B cell (primary cell): Measurements from ENCODE around the gene SLC2A4. TPM values are rescaled to one million over a fixed set of nuclear protein-coding genes. Genes with fewer than 3 reads are reported as not detected.

Experiments used
- polyA plus RNA-seq: library from polyadenylated mRNA; depleted of rRNA; stranded (reverse); fragments of >200 nt; gene quantifications from 2 replicates; pipeline ENCODE4 v1.2.3, GENCODE V29; 2012
- small RNA-seq: library from RNA; depleted of rRNA; stranded (forward); fragments of <200 nt; gene quantifications from one replicate; pipeline ENCODE3, GENCODE V24; 2012; ENCODE audit warnings: low replicate concordance, low read depth; ENCODE audit not compliant: insufficient read length
- total RNA-seq, 2 donors: library from RNA; stranded (reverse); fragments of 120-200 nt in 1 of 2; gene quantifications; 1 replicate in 1 of 2; 2 replicates in 1 of 2; pipeline versions ENCODE4 v1.2.3 to v1.2.4, GENCODE V29; 2013 to 2022

Gene SLC2A4
- total and polyA plus RNA-seq, 2 donors (not counting 1 experiment from before 2014, with no cell fraction given), result not detected

Small RNA genes within 50 kb of the gene (small RNA-seq; reads per million reads assigned to genes)
- gene AC026954.2, result not detected
- not detected for gene RF00019

Other genes starting within 250 kb of the SLC2A4 start
Only the 30 nearest of the 33 such genes appear.
- 0.24 TPM in 1 of 2 replicates, not detected in the other for gene CLEC10A, start 201.5 kb upstream of the SLC2A4 start, total RNA-seq
- 0.15 and 0.99 TPM in 2 replicates for gene CLEC10A, start 201.5 kb upstream of the SLC2A4 start, polyA plus RNA-seq
- gene ASGR2, start 166.9 kb upstream of the SLC2A4 start, total RNA-seq, result not detected in 2 replicates
- gene ASGR2, start 166.9 kb upstream of the SLC2A4 start, polyA plus RNA-seq, result 0.30 and 1.00 TPM in 2 replicates
- 0.32 TPM in 1 of 2 replicates, not detected in the other for gene ASGR1, start 102.3 kb upstream of the SLC2A4 start, total RNA-seq
- gene ASGR1, start 102.3 kb upstream of the SLC2A4 start, polyA plus RNA-seq, result 0.43 and 0.46 TPM in 2 replicates
- gene DLG4, start 61.9 kb upstream of the SLC2A4 start, total RNA-seq, result 12.0 and 12.5 TPM in 2 replicates
- gene DLG4, start 61.9 kb upstream of the SLC2A4 start, polyA plus RNA-seq, result 2.0 and 2.5 TPM in 2 replicates
- 640 and 655 TPM in 2 replicates for gene ACADVL, start 61.8 kb upstream of the SLC2A4 start, total RNA-seq
- 696 and 903 TPM in 2 replicates for gene ACADVL, start 61.8 kb upstream of the SLC2A4 start, polyA plus RNA-seq
- 104 and 116 TPM in 2 replicates for gene DVL2, start 47.2 kb upstream of the SLC2A4 start, total RNA-seq
- gene DVL2, start 47.2 kb upstream of the SLC2A4 start, polyA plus RNA-seq, result 14.6 and 22.5 TPM in 2 replicates
- gene PHF23, start 42.3 kb upstream of the SLC2A4 start, total RNA-seq, result 42.3 and 45.8 TPM in 2 replicates
- gene PHF23, start 42.3 kb upstream of the SLC2A4 start, polyA plus RNA-seq, result 15.7 and 17.6 TPM in 2 replicates
- gene GABARAP, start 39.3 kb upstream of the SLC2A4 start, total RNA-seq, result 350 and 371 TPM in 2 replicates
- 201 and 323 TPM in 2 replicates for gene GABARAP, start 39.3 kb upstream of the SLC2A4 start, polyA plus RNA-seq
- gene CTDNEP1, start 30.0 kb upstream of the SLC2A4 start, total RNA-seq, result 160 and 162 TPM in 2 replicates
- gene CTDNEP1, start 30.0 kb upstream of the SLC2A4 start, polyA plus RNA-seq, result 108 and 125 TPM in 2 replicates
- gene ELP5, start 29.5 kb upstream of the SLC2A4 start, total RNA-seq, result 42.2 and 48.0 TPM in 2 replicates
- 69.9 and 77.9 TPM in 2 replicates for gene ELP5, start 29.5 kb upstream of the SLC2A4 start, polyA plus RNA-seq
- gene CLDN7, start 19.2 kb upstream of the SLC2A4 start, total RNA-seq, result 1.2 TPM in 2 replicates
- gene CLDN7, start 19.2 kb upstream of the SLC2A4 start, polyA plus RNA-seq, result 5.8 and 10.8 TPM in 2 replicates
- gene YBX2, start 12.9 kb downstream of the SLC2A4 start, total RNA-seq, result 0.22 TPM in 1 of 2 replicates, not detected in the other
- gene YBX2, start 12.9 kb downstream of the SLC2A4 start, polyA plus RNA-seq, result 0.15 TPM in 1 of 2 replicates, not detected in the other
- 233 and 236 TPM in 2 replicates for gene EIF5A, start 25.9 kb downstream of the SLC2A4 start, total RNA-seq
- gene EIF5A, start 25.9 kb downstream of the SLC2A4 start, polyA plus RNA-seq, result 576 and 769 TPM in 2 replicates
- 128 and 137 TPM in 2 replicates for gene GPS2, start 33.6 kb downstream of the SLC2A4 start, total RNA-seq
- 209 and 225 TPM in 2 replicates for gene GPS2, start 33.6 kb downstream of the SLC2A4 start, polyA plus RNA-seq
- gene NEURL4, start 47.6 kb downstream of the SLC2A4 start, total RNA-seq, result 85.2 and 89.2 TPM in 2 replicates
- 54.6 and 82.6 TPM in 2 replicates for gene NEURL4, start 47.6 kb downstream of the SLC2A4 start, polyA plus RNA-seq
- gene ACAP1, start 54.8 kb downstream of the SLC2A4 start, total RNA-seq, result 371 and 392 TPM in 2 replicates
- gene ACAP1, start 54.8 kb downstream of the SLC2A4 start, polyA plus RNA-seq, result 412 and 471 TPM in 2 replicates
- 13.4 and 15.4 TPM in 2 replicates for gene KCTD11, start 70.4 kb downstream of the SLC2A4 start, total RNA-seq
- gene KCTD11, start 70.4 kb downstream of the SLC2A4 start, polyA plus RNA-seq, result 3.1 and 4.3 TPM in 2 replicates
- gene TMEM95, start 73.4 kb downstream of the SLC2A4 start, total RNA-seq, result 0.25 TPM in 1 of 2 replicates, not detected in the other
- gene TMEM95, start 73.4 kb downstream of the SLC2A4 start, polyA plus RNA-seq, result not detected in 2 replicates
- 10.0 and 11.7 TPM in 2 replicates for gene TNK1, start 99.4 kb downstream of the SLC2A4 start, total RNA-seq
- 22.5 and 23.7 TPM in 2 replicates for gene TNK1, start 99.4 kb downstream of the SLC2A4 start, polyA plus RNA-seq
- 31.1 and 31.6 TPM in 2 replicates for gene PLSCR3, start 112.8 kb downstream of the SLC2A4 start, total RNA-seq
- 82.3 and 122 TPM in 2 replicates for gene PLSCR3, start 112.8 kb downstream of the SLC2A4 start, polyA plus RNA-seq
- 64.5 and 67.8 TPM in 2 replicates for gene TMEM256, start 122.4 kb downstream of the SLC2A4 start, total RNA-seq
- 29.2 and 65.4 TPM in 2 replicates for gene TMEM256, start 122.4 kb downstream of the SLC2A4 start, polyA plus RNA-seq
- gene NLGN2, start 126.1 kb downstream of the SLC2A4 start, total RNA-seq, result 1.7 and 3.4 TPM in 2 replicates
- 0.52 and 0.68 TPM in 2 replicates for gene NLGN2, start 126.1 kb downstream of the SLC2A4 start, polyA plus RNA-seq
- not detected in 2 replicates for gene SPEM1, start 138.6 kb downstream of the SLC2A4 start, total RNA-seq
- not detected in 2 replicates for gene SPEM1, start 138.6 kb downstream of the SLC2A4 start, polyA plus RNA-seq
- not detected in 2 replicates for gene SPEM2, start 143.9 kb downstream of the SLC2A4 start, total RNA-seq
- gene SPEM2, start 143.9 kb downstream of the SLC2A4 start, polyA plus RNA-seq, result not detected in 2 replicates
- not detected in 2 replicates for gene SPEM3, start 147.1 kb downstream of the SLC2A4 start, total RNA-seq
- not detected in 2 replicates for gene SPEM3, start 147.1 kb downstream of the SLC2A4 start, polyA plus RNA-seq
- 17.7 and 19.1 TPM in 2 replicates for gene TMEM102, start 153.7 kb downstream of the SLC2A4 start, total RNA-seq
- gene TMEM102, start 153.7 kb downstream of the SLC2A4 start, polyA plus RNA-seq, result 5.9 and 10.8 TPM in 2 replicates
- 2.8 and 4.6 TPM in 2 replicates for gene FGF11, start 157.8 kb downstream of the SLC2A4 start, total RNA-seq
- gene FGF11, start 157.8 kb downstream of the SLC2A4 start, polyA plus RNA-seq, result 2.7 and 3.3 TPM in 2 replicates
- gene CHRNB1, start 163.3 kb downstream of the SLC2A4 start, total RNA-seq, result 6.2 and 6.6 TPM in 2 replicates
- gene CHRNB1, start 163.3 kb downstream of the SLC2A4 start, polyA plus RNA-seq, result 5.8 and 7.2 TPM in 2 replicates
- gene ZBTB4, start 197.9 kb downstream of the SLC2A4 start, total RNA-seq, result 59.4 and 62.4 TPM in 2 replicates
- 16.0 and 19.2 TPM in 2 replicates for gene ZBTB4, start 197.9 kb downstream of the SLC2A4 start, polyA plus RNA-seq
- gene SLC35G6, start 199.7 kb downstream of the SLC2A4 start, total RNA-seq, result 0.30 TPM in 1 of 2 replicates, not detected in the other
- gene SLC35G6, start 199.7 kb downstream of the SLC2A4 start, polyA plus RNA-seq, result 0.04 TPM in 1 of 2 replicates, not detected in the other